Measurements from ENCODE around the gene TENT4B. TPM values are rescaled to one million over a fixed set of nuclear protein-coding genes. Genes with fewer than 3 reads are reported as not detected.
"Not testable (repeated sequence)": the region's sequence is repeated elsewhere in the genome, so short reads cannot be mapped to it uniquely, and the experiment has no call there.

TENT4B gene
- polyA plus RNA-seq, 6 donors from 2014 or later, result 3.3 to 8.5 (median 4.6) TPM

DNA sequence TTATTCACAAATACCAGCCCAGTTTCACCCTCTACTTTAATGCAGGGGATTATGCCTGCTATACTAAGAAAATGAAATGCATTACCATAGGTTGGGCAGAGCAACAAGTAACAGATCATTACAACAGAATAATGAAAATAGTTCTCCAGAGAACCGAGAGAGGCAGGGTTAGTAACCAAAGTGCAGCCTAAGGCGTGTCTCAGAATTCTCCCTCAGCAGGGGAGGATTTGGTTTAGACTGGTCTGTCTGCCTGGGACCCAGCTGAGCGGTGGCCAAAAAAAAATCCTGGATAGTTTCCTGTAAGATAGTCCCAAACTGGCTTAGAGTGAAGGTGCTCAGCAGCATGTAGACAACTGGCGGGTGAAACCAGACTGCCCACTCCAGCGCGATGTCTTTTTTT is 82.5 kb downstream of the TENT4B start:
- Mint-ChIP-seq H3K4me3 (no peak overlapping the region), H3K27ac (peak overlapping the region in 1 of 6 donors; percentile 28), H3K4me1 (no peaks in the 10 kb centered on the region), H3K27me3 (no peaks in the 10 kb centered on the region), H3K9me3 (no peaks in the 10 kb centered on the region), H3K36me3 (peaks cover 0 to under 1% of the 10 kb centered on the region in 2 donors)
- ATAC-seq (ENCODE audit: low read depth in 2 of 2), result no peak
- no peak for DNase-seq

DNA sequence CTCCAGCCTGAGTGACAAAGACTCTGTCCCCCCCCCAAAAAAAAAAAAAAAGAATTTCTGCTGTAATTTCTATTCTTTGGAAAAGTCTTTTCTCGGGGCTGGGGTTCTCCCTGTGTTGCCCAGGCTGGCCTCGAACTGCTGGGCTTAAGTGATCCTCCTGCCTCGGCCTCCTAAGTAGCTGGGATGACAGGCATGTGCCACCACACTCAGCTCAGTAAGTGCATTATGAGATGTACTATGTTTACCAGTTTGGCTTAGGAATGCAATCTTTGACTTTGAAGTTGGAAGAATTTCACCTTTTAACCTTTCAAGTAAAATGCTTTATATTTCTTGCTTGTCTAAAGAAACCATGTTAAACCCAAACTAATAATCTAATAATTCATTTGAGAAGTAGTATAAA is 85.2 kb downstream of the TENT4B start:
- DNase-seq (no peak), ATAC-seq (ENCODE audit: low read depth in 2 of 2) (no peak)
- Mint-ChIP-seq H3K27me3 (peaks cover 0 to 6% (median 0%) of the 10 kb centered on the region in 3 donors), H3K4me1 (no peaks in the 10 kb centered on the region), H3K4me3 (no peak overlapping the region), H3K36me3 (no peaks in the 10 kb centered on the region), H3K27ac (no peak overlapping the region), H3K9me3 (no peaks in the 10 kb centered on the region)

DNA sequence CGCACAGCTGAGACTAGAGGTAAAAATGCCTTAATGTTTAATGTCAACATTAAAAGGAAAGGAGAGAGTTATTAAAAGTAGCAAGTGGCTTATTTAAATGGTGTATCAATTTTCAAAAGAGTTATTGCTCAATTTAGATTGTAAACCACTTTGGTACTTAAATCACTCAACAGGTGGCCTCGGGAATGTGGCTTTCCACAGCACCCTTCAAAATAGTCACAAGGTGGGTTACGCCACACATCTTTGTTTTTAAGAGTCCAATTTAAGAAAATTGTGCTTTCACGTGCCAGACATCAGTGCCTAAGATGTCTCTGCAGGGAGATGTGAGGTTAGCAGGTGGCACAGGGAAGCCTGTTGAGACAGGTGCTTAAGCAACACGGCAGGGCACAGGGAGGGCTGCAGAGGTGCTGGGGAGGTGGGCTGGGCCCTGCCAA is 85.8 kb downstream of the TENT4B start:
- no peak overlapping the region for H3K4me3 Mint-ChIP-seq
- peaks cover 0 to 11% (median 0%) of the 10 kb centered on the region in 3 donors for H3K27me3 Mint-ChIP-seq
- no peak for ATAC-seq (ENCODE audit: low read depth in 2 of 2)
- DNase-seq, result no peak
- no peaks in the 10 kb centered on the region for H3K4me1 Mint-ChIP-seq
- no peak overlapping the region for H3K27ac Mint-ChIP-seq
- H3K9me3 Mint-ChIP-seq, result no peaks in the 10 kb centered on the region
- H3K36me3 Mint-ChIP-seq, result no peaks in the 10 kb centered on the region

DNA sequence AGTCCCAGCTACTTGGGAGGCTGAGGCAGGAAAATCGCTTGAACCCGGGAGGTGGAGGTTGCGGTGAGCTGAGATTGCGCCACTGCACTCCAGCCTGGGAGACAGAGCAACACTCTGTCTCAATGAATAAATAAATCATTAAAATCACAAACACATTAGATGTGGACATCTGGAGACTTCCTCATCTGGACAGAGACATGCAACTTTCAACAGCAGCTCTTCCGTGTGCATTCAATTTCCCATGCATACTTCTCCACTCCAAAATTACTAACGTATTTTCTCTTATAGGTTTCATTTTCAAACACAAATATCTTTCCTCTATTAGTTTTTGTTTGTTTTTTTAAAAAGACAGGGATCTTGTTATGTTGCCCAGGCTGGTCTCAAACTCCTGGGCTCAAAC is 89.9 kb downstream of the TENT4B start:
- H3K36me3 Mint-ChIP-seq; H3K4me3 Mint-ChIP-seq; DNase-seq; H3K27ac Mint-ChIP-seq; H3K9me3 Mint-ChIP-seq; ATAC-seq (ENCODE audit: low read depth in 2 of 2): not testable (repeated sequence)
- peaks cover 0 to 20% (median 0%) of the 10 kb centered on the region in 3 donors for H3K27me3 Mint-ChIP-seq
- H3K4me1 Mint-ChIP-seq, result peaks cover 6 to 11% (median 9%) of the 10 kb centered on the region in 3 donors

DNA sequence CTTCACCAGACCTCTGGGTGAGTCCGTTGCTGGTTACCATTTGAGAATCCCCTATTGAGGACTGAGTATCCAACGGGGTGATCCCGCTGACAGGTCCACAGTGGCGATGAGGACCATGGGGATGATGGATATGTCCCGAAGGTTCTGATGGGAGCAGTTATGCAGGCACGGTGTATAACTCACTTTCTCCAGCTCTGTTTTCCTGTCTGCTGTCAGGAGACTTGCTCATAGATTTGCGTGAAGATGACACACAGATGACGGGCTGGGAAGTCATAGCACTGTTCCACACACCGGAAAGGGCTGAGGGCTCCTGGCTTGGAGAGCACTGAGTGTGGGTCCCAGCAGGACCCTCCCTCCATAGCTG is 91.0 kb downstream of the TENT4B start:
- H3K36me3 Mint-ChIP-seq, result no peaks in the 10 kb centered on the region
- DNase-seq (no peak), ATAC-seq (ENCODE audit: low read depth in 2 of 2) (no peak)
- peaks cover 6 to 11% (median 9%) of the 10 kb centered on the region in 3 donors for H3K4me1 Mint-ChIP-seq
- peak overlapping the region in 1 of 8 donors; percentile 30 for H3K4me3 Mint-ChIP-seq
- H3K27me3 Mint-ChIP-seq, result peaks cover 0 to 20% (median 0%) of the 10 kb centered on the region in 3 donors
- no peak overlapping the region for H3K27ac Mint-ChIP-seq
- H3K9me3 Mint-ChIP-seq, result no peaks in the 10 kb centered on the region

DNA sequence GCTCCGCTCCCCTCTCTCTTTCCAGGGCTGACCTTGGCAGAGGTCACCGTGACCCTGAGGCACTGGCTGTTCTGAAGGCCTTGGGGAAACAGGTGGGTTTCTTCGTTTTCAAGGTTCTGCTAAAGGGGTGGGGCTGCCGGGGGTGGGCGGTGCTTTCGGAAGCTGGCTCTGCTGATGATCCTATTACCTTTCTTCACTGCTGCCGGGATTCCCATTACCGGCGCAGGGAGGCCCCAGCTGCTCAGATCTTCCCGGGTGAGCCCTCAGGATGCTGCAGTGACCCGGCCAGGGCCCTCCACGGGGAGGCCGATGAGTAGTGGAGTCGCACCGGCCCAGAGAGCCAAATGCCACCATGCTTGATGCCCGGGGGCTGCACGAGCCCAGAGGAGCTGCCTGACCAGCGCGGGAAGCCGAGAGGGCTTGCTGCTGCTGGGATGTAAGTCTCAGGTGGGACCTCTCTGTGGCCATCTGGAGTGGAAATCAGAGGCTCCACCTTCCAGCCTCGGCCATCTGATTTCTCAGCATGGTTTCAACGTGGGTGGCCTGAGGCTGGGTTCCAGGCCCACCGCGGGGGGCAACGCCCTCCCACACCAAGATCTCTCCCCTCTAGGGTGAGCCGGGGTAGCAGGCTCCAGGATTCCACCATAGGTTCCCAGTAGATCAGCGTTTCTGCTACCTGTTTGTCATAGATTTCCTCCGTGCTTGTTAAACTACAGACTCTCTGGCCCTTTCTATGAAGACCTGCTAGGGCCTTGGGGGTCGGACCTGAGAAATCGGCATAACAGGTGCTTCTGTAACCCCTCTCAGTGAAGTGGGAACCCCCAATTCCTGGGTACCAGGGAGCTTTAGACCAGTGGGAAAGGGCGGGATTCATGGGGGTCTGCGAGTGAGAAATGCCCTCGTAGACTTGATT is 91.7 kb downstream of the TENT4B start:
- H3K4me3 Mint-ChIP-seq, result peak overlapping the region; percentile 68 to 89 (median 82)

DNA sequence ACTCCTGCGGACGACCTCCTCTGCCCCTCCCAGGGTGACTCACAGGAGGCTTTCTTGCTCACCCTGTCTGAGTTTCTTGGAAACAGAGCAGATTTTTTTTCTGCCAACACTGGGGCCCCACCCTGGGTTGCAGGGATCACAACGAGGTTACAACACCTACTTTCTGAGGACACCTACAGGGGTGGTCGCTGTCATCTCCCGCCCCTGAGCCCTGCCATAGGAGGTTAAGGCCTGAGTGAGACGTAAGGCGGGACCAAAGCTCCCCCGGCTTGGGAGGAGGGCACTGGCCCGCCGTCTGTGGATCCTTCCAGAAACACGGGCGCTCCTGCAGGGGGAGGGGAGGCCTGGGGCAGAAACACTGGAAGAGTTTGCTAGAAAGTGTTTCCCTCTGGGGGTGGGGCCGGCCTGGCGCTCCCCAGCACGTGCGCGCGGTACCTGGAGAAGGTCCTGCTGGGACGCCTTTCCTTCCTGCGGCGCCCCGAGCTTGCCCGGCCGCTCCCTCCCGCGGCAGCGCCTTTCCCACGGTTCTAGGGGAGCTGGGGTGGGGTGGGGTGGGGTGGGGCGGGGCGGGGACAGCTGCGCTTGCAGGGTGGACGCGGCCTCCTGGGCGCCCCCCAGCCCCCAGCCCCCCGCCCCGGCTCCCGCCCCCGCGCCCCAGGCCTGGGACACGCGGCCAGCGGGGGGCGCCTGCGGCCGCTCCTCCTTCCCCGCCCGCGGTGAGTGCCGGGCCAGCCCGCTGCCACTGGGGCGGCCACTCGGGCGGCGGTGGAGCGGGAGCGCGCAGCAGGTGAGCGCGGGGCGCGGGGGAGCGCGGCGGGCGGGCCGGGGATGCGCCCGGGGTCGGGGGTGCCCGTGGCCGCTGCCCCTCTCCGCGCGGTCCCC is 92.6 kb downstream of the TENT4B start:
- peaks cover 0 to 20% (median 0%) of the 10 kb centered on the region in 3 donors for H3K27me3 Mint-ChIP-seq
- peaks cover 6 to 11% (median 9%) of the 10 kb centered on the region in 3 donors for H3K4me1 Mint-ChIP-seq
- peak; percentile 83 to 89 for ATAC-seq (ENCODE audit: low read depth in 2 of 2)
- no peaks in the 10 kb centered on the region for H3K36me3 Mint-ChIP-seq
- peak; percentile 55 for DNase-seq
- H3K9me3 Mint-ChIP-seq, result no peaks in the 10 kb centered on the region
- peak overlapping the region in 2 of 6 donors; percentile 59 to 78 for H3K27ac Mint-ChIP-seq
- peak overlapping the region; percentile 68 to 89 (median 82) for H3K4me3 Mint-ChIP-seq

More for the DNA sequence above, 91.7 kb downstream of the TENT4B start:
- Mint-ChIP-seq H3K9me3 (no peaks in the 10 kb centered on the region), H3K36me3 (no peaks in the 10 kb centered on the region), H3K4me1 (peaks cover 6 to 11% (median 9%) of the 10 kb centered on the region in 3 donors), H3K27me3 (peaks cover 0 to 20% (median 0%) of the 10 kb centered on the region in 3 donors), H3K27ac (peak overlapping the region in 1 of 6 donors; percentile 59)
- ATAC-seq (ENCODE audit: low read depth in 2 of 2) (no peak), DNase-seq (no peak)

DNA sequence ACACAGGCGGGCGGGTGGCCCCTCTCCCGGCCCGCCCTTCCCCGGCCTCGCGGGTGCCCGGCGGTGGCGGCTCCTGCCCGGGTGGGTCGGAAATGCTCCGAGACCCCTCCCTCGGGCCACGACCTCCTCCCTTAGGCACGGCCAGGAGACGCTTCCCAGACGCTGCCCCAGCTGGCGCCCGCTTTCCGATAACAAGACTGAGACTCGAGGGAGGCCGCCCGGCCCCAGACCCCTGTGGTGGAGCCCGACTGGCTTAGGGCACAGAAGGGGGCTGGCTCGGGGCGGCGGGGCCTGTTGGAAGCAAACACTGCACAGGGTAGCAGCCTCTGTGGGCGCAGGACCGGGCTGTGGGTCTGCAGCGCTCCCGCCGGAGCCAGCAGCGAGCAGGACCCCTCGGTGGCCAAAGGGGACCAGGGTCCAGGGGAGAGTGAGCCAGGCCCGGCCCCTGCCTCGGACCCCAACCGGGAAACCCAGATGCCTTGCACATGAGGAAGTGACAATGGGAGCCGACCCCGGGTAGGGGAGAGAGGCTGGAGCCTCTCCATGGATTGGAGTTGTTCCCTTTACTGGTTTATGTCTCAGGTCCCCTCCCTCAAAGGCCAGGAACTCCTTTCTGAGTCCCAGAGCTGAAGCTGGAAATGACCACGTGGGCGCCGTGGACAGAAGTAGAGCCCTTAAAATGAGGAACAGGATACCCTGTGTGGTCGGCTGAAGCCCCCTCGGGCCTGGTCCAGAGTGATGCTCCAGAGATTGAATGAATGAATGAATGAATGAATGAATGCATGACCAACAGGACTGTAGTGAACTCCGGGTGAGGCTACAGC is 93.4 kb downstream of the TENT4B start:
- DNase-seq (no peak), ATAC-seq (ENCODE audit: low read depth in 2 of 2) (peak; percentile 56 to 59)
- Mint-ChIP-seq H3K27me3 (peaks cover 0 to 15% (median 0%) of the 10 kb centered on the region in 3 donors), H3K36me3 (no peaks in the 10 kb centered on the region), H3K4me1 (peaks cover 6 to 11% (median 9%) of the 10 kb centered on the region in 3 donors), H3K4me3 (peak overlapping the region; percentile 53 to 90 (median 82)), H3K27ac (peak overlapping the region in 1 of 6 donors; percentile 90), H3K9me3 (no peaks in the 10 kb centered on the region)

DNA sequence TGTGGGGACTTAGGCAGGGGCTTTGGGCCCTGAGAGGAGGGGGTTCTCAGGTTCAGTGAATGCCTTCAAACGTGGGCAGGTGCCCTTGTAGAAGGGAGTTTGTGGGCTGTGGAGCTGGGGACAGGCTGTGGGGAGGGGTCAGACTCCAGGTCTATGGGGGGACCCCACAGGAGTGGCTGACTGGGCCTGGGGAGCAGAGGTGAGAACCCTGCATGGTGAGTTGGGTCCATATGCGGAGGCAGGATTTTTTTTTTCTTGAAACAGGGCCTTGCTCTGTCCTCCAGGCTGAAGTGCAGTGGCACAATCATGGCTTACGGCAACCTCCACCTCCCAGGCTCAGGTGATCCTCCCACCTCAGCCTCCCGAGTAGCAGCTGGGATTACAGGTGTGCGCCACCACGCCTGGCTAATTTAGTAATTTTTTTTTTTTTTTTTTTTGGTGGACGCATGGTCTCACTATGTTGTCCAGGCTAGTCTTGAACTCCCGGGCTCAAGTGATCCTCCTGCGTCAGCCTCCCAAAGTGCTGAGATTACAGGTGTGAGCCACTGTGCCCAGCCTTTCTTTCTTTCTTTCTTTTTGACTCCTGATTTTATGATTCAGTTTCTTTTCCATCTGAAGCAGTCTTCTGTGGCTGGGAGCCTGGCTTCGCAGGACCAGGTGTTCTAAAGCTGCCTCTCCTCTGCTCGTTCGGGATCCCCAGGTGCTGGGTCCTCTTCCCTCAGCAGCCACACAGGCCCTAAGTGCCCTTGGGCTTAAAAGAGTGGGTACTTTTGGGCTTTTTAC is 94.2 kb downstream of the TENT4B start:
- H3K27ac Mint-ChIP-seq, result peak overlapping the region in 1 of 6 donors; percentile 90
- ATAC-seq (ENCODE audit: low read depth in 2 of 2) (no peak), DNase-seq (no peak)
- no peaks in the 10 kb centered on the region for H3K9me3 Mint-ChIP-seq
- peaks cover 6 to 11% (median 9%) of the 10 kb centered on the region in 3 donors for H3K4me1 Mint-ChIP-seq
- H3K27me3 Mint-ChIP-seq, result peaks cover 0 to 15% (median 0%) of the 10 kb centered on the region in 3 donors
- peak overlapping the region; percentile 65 to 90 (median 82) for H3K4me3 Mint-ChIP-seq
- no peaks in the 10 kb centered on the region for H3K36me3 Mint-ChIP-seq

DNA sequence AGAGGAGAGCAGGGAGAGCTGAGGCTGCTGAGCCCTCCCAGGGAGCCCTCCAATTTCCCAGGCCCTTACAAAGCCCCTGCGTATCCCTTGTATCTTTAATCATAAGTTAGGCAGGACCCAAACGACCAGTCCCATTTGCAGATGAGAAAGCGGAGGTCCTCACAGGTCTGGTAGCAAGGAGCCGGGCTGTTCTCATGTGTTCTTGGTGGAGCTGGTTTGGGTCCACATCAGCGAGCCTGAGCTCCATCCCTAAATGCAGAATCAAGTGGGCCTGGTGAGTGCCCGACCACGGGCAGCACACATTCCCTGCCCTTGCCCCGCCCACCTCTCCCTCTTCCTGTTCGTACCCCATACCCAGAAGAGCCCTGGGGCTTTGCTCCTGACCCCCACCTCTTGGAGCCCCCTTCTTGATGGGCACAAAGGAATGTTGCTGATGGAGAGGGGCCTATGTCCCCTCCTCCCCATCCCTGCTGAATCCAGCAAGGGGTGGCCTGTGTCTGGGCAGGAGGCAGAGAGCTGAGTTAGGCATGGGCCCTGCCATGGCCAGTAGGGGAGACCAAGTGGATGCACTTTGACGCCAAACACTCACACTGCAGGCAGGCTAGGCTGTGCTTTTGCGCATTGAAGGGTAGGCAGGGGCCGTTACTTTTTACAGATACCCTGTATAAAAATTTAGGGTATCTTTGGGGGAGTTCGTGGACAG is 95.0 kb downstream of the TENT4B start:
- Mint-ChIP-seq H3K4me1 (peaks cover 6 to 11% (median 9%) of the 10 kb centered on the region in 3 donors), H3K9me3 (no peaks in the 10 kb centered on the region), H3K36me3 (no peaks in the 10 kb centered on the region), H3K27me3 (peaks cover 0 to 15% (median 0%) of the 10 kb centered on the region in 3 donors), H3K27ac (no peak overlapping the region), H3K4me3 (peak overlapping the region in 6 of 8 donors; percentile 15 to 90 (median 61))
- ATAC-seq (ENCODE audit: low read depth in 2 of 2) (no peak), DNase-seq (no peak)

DNA sequence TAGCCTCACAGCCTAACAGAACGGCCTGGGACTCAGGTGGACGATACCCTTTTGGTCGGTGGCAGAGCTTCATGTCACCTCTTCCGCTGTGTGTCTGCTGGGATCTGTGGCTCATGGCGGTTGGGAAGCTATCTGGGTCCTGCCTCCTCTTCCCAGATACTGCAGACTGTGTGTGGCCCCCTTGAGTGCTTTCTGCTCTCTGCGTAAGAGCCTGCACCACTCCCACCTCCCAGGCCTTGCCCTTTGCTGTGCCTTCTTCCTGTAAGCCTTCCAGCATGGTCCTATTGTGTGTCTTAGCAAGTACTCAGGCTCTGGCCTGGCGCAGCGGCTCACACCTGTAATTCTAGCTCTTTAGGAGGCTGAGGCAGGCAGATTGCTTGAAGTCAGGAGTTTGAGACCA is 95.7 kb downstream of the TENT4B start:
- Mint-ChIP-seq H3K4me3 (peak overlapping the region in 3 of 8 donors; percentile 54 to 58 (median 55)), H3K27ac (no peak overlapping the region), H3K4me1 (peaks cover 6 to 11% (median 9%) of the 10 kb centered on the region in 3 donors), H3K9me3 (no peaks in the 10 kb centered on the region), H3K36me3 (no peaks in the 10 kb centered on the region), H3K27me3 (peaks cover 0 to 10% (median 0%) of the 10 kb centered on the region in 3 donors)
- DNase-seq (no peak), ATAC-seq (ENCODE audit: low read depth in 2 of 2) (no peak)

Data from naive B cell (primary cell).